Body of pancreas (tissue), 4 donors: ENCODE results near the gene HEATR9. TPM values are rescaled to one million over a fixed set of nuclear protein-coding genes. Genes with fewer than 3 reads are reported as not detected.

Experiments used
- ATAC-seq: fragments of 150-250 bp; one replicate; pipeline ENCODE4 v1.9.1; 2016
- DNase-seq, 4 donors: peaks; one replicate each; pipeline ENCODE4 v3.0.0-alpha.2; 2019
- H3K27ac ChIP-seq, 4 donors: fragments of 200-600 bp; sonication (generic); 1 replicate in 3 of 4; 2 replicates in 1 of 4; pipeline versions ENCODE4 v1.5.1 to v1.6.1; 2016 to 2019; ENCODE audit warnings: mild to moderate bottlenecking in 1 of 4, mixed read lengths in 1 of 4, moderate library complexity in 1 of 4
- H3K27me3 ChIP-seq, 2 donors: fragments of 200-600 bp; sonication (generic); one replicate each; pipeline ENCODE4 v1.6.0; 2016; ENCODE audit warnings: mild to moderate bottlenecking in 1 of 2
- H3K36me3 ChIP-seq, 2 donors: fragments of 200-600 bp; sonication (generic); replicated peaks in 1 of 2; 2 replicates each; pipeline ENCODE4 v1.5.1; 2016; ENCODE audit warnings: low read depth in 2 of 2; ENCODE audit not compliant: insufficient read depth in 1 of 2
- H3K4me1 ChIP-seq: fragments of 200-600 bp; sonication (generic); one replicate; pipeline ENCODE4 v1.6.0; 2016
- H3K4me3 ChIP-seq, 2 donors: fragments of 200-600 bp; sonication (generic); 1 replicate in 1 of 2; 2 replicates in 1 of 2; pipeline ENCODE4 v1.5.1; 2016 to 2019
- H3K9me3 ChIP-seq, 3 donors: fragments of 200-600 bp; sonication (generic); 1 replicate in 2 of 3; 2 replicates in 1 of 3; pipeline ENCODE4 v1.5.1; 2016
- POLR2A ChIP-seq, 3 donors: fragments of 450-650 bp; IDR thresholded peaks; one replicate each; pipeline ENCODE4 v1.6.1; 2016; ENCODE audit warnings: antibody characterized with exemption in 3 of 3, mild to moderate bottlenecking in 2 of 3
- WGBS, 2 donors: methylation state at CpG; one replicate each; pipeline ENCODE4 v1.1.5; 2017; 5-methylcytosine and 5-hydroxymethylcytosine counted together
- intact Hi-C: fragments of 100-400 bp; cut with DNase I; formaldehyde crosslinking; loops from one replicate; pipeline ENCODE4 v1.15.1; 2023
- total RNA-seq, 2 donors: library from RNA; depleted of rRNA; stranded (reverse); fragments of >200 nt; gene quantifications; one replicate each; pipeline ENCODE4 v1.1.0, GENCODE V29; 2016
- TF ChIP-seq, protein P1 (sequence below), 7 experiments: fragments of 450-650 bp in 4 of 7; fragments of 200-600 bp in 3 of 7; sonication (generic) in 3 of 7; IDR thresholded peaks; one replicate each; pipeline ENCODE4 v1.5.1; 2016 to 2019; ENCODE audit warnings: antibody characterized with exemption in 7 of 7

HEATR9 gene
- total RNA-seq, 2 donors from 2014 or later = not detected

DNA sequence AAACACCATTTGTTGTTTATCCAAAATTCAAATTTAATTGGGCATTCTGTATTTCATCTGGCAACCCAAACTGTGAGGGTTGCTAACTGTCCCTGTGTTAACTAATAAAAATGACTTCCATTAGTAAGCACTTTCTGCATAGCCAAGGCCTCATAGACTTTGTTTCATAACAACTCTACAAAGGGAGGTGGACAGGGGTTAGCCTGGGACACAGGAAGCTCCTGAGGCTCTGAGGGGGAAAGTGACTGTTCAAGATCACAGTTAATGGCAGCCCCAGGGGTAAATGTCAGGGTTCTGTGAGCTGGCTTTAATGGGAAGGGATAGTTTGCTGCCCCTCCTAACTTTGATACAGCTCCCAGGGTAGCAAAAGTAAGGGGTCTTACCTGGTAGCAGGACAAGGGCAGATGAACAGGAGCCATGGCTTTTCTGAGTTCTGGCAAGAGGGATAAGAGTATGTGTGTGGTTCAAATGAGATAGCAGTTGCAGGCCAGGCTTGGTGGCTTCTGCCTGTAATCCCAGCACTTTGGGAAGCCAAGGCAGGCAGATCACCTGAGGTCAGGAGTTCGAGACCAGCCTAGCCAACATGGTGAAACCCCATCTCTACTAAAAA is 2.2 kb downstream of the HEATR9 start:
- 75 to 100% methylated on average over 1 of the region's 1 CpG for WGBS, 2 donors

DNA sequence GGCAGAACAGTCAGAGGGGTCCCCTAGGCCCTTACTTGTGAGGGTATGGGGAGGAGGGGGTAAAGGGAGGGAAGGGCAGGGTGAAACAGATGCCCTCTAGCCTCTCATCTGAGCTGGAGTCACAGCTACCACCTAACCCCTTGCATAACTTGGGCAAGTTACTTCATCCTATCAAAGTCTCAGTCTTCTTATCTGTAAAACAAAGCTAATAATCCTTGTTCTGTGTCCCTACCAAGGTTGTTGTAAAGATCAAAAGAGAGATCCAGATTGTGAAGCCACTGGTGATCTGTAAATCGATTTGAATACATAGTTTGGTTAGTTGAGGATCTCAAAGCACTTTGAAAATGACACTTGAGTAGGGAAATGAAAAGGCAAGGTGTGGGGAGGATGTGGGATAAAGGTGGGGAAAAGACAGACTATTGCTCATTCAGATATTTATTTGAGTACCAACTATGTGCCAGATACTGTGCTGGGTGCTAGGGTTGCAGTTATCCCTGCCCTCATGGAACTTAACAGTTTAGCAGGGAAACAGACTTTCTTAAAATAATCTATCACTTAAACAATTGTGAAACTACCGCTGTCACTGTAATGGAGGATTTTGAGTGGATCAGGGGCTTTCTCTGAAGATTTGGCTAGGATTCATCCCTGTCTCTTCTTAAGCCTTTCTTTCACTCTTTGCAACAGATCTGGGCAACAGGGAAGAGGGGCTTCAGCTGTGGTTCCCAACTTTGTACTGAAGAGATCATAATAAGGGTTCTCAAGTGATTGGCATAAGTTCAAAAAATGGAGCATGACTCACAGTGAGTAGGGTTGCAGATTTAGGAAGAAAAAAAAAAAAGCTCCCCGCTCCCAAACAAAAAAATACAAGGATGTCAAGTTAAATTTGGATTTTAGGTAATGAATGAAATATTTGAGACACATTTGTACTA is 3.0 kb downstream of the HEATR9 start:
- no peaks in the 10 kb centered on the region for H3K36me3 ChIP-seq
- no peak overlapping the region for H3K4me3 ChIP-seq
- no peak for DNase-seq
- TF ChIP-seq, protein P1, sequence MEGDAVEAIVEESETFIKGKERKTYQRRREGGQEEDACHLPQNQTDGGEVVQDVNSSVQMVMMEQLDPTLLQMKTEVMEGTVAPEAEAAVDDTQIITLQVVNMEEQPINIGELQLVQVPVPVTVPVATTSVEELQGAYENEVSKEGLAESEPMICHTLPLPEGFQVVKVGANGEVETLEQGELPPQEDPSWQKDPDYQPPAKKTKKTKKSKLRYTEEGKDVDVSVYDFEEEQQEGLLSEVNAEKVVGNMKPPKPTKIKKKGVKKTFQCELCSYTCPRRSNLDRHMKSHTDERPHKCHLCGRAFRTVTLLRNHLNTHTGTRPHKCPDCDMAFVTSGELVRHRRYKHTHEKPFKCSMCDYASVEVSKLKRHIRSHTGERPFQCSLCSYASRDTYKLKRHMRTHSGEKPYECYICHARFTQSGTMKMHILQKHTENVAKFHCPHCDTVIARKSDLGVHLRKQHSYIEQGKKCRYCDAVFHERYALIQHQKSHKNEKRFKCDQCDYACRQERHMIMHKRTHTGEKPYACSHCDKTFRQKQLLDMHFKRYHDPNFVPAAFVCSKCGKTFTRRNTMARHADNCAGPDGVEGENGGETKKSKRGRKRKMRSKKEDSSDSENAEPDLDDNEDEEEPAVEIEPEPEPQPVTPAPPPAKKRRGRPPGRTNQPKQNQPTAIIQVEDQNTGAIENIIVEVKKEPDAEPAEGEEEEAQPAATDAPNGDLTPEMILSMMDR (IDR thresholded peaks at IDR 0.05) = no peak
- no peak for TF ChIP-seq POLR2A (IDR thresholded peaks at IDR 0.05)
- no peaks in the 10 kb centered on the region for H3K4me1 ChIP-seq
- no peaks in the 10 kb centered on the region for H3K9me3 ChIP-seq
- no peak overlapping the region for H3K27ac ChIP-seq
- no peaks in the 10 kb centered on the region for H3K27me3 ChIP-seq
- intact Hi-C loops = no loop called here
- 73 to 77% methylated on average over 3 of the region's 3 CpGs for WGBS, 2 donors
- no peak for ATAC-seq

More for the DNA sequence above, 2.2 kb downstream of the HEATR9 start:
- H3K4me3 ChIP-seq = no peak overlapping the region
- H3K27me3 ChIP-seq = no peaks in the 10 kb centered on the region
- H3K9me3 ChIP-seq = no peaks in the 10 kb centered on the region
- no peaks in the 10 kb centered on the region for H3K4me1 ChIP-seq
- no peak for TF ChIP-seq POLR2A (IDR thresholded peaks at IDR 0.05)
- TF ChIP-seq, protein P1 (IDR thresholded peaks at IDR 0.05) = no peak
- H3K36me3 ChIP-seq = no peaks in the 10 kb centered on the region
- DNase-seq (no peak), ATAC-seq (no peak)
- intact Hi-C loops = no loop called here
- H3K27ac ChIP-seq = no peak overlapping the region

DNA sequence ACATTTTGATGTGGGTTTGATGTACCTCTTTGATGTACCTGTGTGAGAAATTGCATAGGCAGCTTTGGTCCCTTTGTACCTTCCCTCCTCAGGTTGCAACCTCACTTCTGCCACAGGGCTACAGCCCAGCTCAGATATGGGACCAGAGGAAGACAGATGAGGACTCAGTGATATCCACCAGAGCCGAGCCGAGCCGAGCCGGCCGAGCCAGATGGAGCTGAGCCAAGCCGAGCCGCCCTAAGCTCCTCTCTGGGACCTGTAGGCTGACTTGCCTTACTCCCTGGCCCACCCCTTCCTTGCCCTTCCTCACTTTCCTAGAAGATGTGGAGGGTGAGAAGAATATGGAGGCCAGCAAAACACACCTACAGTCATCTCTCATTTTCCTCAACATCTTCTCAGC is 3.8 kb downstream of the HEATR9 start:
- no peak for DNase-seq
- WGBS, 2 donors = 94% methylated on average over 5 to 7 of the region's 7 CpGs

DNA sequence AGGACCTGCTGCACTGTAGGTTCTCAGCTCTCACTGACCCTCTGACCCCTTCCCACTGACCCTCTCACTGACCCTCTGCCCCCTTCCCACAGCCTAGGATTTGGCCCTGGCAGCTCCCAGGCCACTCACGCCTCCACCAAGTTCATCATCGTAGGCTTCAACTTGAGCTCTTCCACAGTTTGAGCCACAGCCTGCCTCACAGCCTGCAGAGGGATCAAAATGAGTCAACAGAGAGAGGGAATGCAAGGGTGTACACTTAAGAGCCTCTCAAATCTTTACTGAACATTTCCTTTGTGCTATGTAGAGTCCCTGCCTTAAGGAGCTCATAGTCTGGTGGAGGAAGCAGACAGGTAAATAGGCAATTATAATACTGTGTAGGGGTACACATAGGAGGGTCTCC is 12.1 kb downstream of the HEATR9 start:
- TF ChIP-seq POLR2A (IDR thresholded peaks at IDR 0.05) = no peak
- Histone ChIP-seq H3K4me3 (no peak overlapping the region), H3K36me3 (no peaks in the 10 kb centered on the region), H3K27ac (no peak overlapping the region), H3K9me3 (no peaks in the 10 kb centered on the region), H3K27me3 (no peaks in the 10 kb centered on the region), H3K4me1 (no peaks in the 10 kb centered on the region)
- no peak for ATAC-seq
- intact Hi-C loops = no loop called here
- no peak for DNase-seq
- WGBS, 2 donors = 92 to 100% methylated on average over 2 of the region's 2 CpGs

More for the DNA sequence above, 3.8 kb downstream of the HEATR9 start:
- ATAC-seq = no peak
- Histone ChIP-seq H3K27ac (no peak overlapping the region), H3K9me3 (no peaks in the 10 kb centered on the region), H3K27me3 (no peaks in the 10 kb centered on the region), H3K36me3 (no peaks in the 10 kb centered on the region), H3K4me1 (no peaks in the 10 kb centered on the region), H3K4me3 (no peak overlapping the region)
- TF ChIP-seq, protein P1 (IDR thresholded peaks at IDR 0.05) = no peak
- no peak for TF ChIP-seq POLR2A (IDR thresholded peaks at IDR 0.05)
- intact Hi-C loops = no loop called here

DNA sequence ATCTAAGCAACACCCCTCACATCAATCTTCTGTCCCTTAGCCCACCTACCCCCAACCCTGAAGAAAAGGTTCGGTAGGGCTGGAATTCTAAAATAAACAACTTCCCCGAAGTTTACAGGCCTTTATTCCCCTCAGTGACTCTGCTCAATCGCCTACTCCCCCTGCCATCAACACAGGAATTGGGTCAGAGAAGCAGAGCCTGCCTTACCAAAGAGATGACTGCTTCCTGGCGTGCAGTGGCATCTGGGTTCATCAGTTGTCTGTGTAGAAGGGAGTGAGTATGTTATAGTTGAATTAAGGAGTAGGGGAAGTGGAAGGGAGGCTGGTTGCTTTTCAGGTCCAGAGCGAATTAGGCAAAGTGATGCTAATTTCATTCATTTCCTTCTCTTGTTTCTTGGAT is 12.7 kb downstream of the HEATR9 start:
- H3K36me3 ChIP-seq = no peaks in the 10 kb centered on the region
- 74 to 79% methylated on average over 5 of the region's 5 CpGs for WGBS, 2 donors
- intact Hi-C loops = no loop called here

More for the DNA sequence above, 12.7 kb downstream of the HEATR9 start:
- Histone ChIP-seq H3K4me3 (no peak overlapping the region), H3K27me3 (no peaks in the 10 kb centered on the region), H3K9me3 (no peaks in the 10 kb centered on the region), H3K4me1 (no peaks in the 10 kb centered on the region), H3K27ac (no peak overlapping the region)
- DNase-seq (no peak), ATAC-seq (no peak)
- TF ChIP-seq, protein P1 (IDR thresholded peaks at IDR 0.05) = no peak
- no peak for TF ChIP-seq POLR2A (IDR thresholded peaks at IDR 0.05)
